K562 (cell line): Measurements from ENCODE around the gene UNC45B. TPM values are rescaled to one million over a fixed set of nuclear protein-coding genes. Genes with fewer than 3 reads are reported as not detected.

Experiments used
- ATAC-seq: fragments of 200-7000 bp; cut with Tn5 transposase; 3 replicates; pipeline ENCODE4 v1.9.1; 2020; ENCODE audit warnings: moderate library complexity
- BruUV-seq: library from RNA; stranded (reverse); fragments of 400-500 nt; replicated peaks from 2 replicates; lab custom pipeline; 2021; lab: Mats Ljungman, UMichigan
- CTCF ChIA-PET: fragments of 300-600 bp; formaldehyde crosslinking; extraction: SDS; loops from one replicate; lab custom pipeline; 2021; ENCODE audit warnings: low intra/inter-chr PET ratio; lab: Yijun Ruan, JAX
- POLR2A ChIA-PET: fragments of 300-600, 350-650 bp; sonication (Branson Sonifier 250); formaldehyde crosslinking; extraction: SDS; loops from one replicate; lab custom pipeline; 2021; ENCODE audit warnings: antibody characterized with exemption, inconsistent platforms; lab: Yijun Ruan, JAX
- DNase-seq, 4 experiments: peaks; one replicate each; pipeline versions ENCODE4 v3.0.0 to v3.0.0-alpha.2; 2011 to 2018; ENCODE audit warnings: low spot score in 3 of 4, mixed read lengths in 3 of 4; ENCODE audit errors: extremely low read depth in 1 of 4
- FAIRE-seq: peaks from 2 replicates; lab custom pipeline; 2011; peaks lifted over from hg19 to GRCh38; lab: Jason Lieb, UNC
- H2AFZ ChIP-seq: 2 replicates; pipeline ENCODE4 v1.6.0; 2011; ENCODE audit warnings: low read depth, low read length, control low read depth, inconsistent platforms
- H3K27ac ChIP-seq: fragments of 200-600 bp; 3 replicates; pipeline ENCODE4 v1.8.0; 2011; ENCODE audit warnings: low read depth, mild to moderate bottlenecking, control low read depth, inconsistent platforms, low read length, moderate library complexity, mixed read lengths; ENCODE audit errors: extremely low read depth
- H3K27me3 ChIP-seq, 2 experiments: fragments of 300-600 bp in 1 of 2; 2 replicates in 1 of 2; 3 replicates in 1 of 2; pipeline versions ENCODE4 v1.6.0 to v1.8.0; 2011; ENCODE audit warnings: inconsistent platforms in 2 of 2, low read length in 2 of 2, mild to moderate bottlenecking in 1 of 2, mixed read lengths in 1 of 2, moderate library complexity in 1 of 2; ENCODE audit not compliant: control insufficient read depth in 2 of 2, insufficient read depth in 2 of 2
- H3K36me3 ChIP-seq: fragments of 300-600 bp; 3 replicates; pipeline ENCODE4 v1.8.0; 2011; ENCODE audit warnings: mild to moderate bottlenecking, low read length, inconsistent platforms; ENCODE audit not compliant: control insufficient read depth, insufficient read depth
- H3K4me1 ChIP-seq, 2 experiments: fragments of 200-600 bp in 1 of 2; replicated peaks in 1 of 2; 2 replicates in 1 of 2; 3 replicates in 1 of 2; pipeline versions ENCODE4 v1.5.1 to v1.8.0; 2011; ENCODE audit warnings: inconsistent platforms in 2 of 2, low read length in 2 of 2, mild to moderate bottlenecking in 1 of 2, mixed read lengths in 1 of 2, moderate library complexity in 1 of 2; ENCODE audit not compliant: control insufficient read depth in 2 of 2, insufficient read depth in 2 of 2
- H3K4me2 ChIP-seq: 2 replicates; pipeline ENCODE4 v1.6.1; 2011; ENCODE audit warnings: low read length, control low read depth, inconsistent platforms, mixed read lengths; ENCODE audit not compliant: insufficient read depth
- H3K4me3 ChIP-seq: fragments of 200-600 bp; sonication (generic), shearing (Covaris generic); 2 replicates; pipeline ENCODE4 v1.5.1; 2016; ENCODE audit warnings: control low read depth, inconsistent platforms
- H3K79me2 ChIP-seq: fragments of 200-600 bp; 3 replicates; pipeline ENCODE4 v1.8.0; 2011; ENCODE audit warnings: low read length, inconsistent platforms; ENCODE audit not compliant: control insufficient read depth, insufficient read depth
- H3K9ac ChIP-seq, 2 experiments: 2 replicates each; pipeline versions ENCODE4 v1.6.0 to v1.6.1; 2011; ENCODE audit warnings: low read depth in 2 of 2, low read length in 2 of 2, control low read depth in 1 of 2, inconsistent platforms in 1 of 2, mild to moderate bottlenecking in 1 of 2, mixed read lengths in 1 of 2; ENCODE audit not compliant: insufficient read depth in 1 of 2
- H3K9me1 ChIP-seq: one replicate; pipeline ENCODE4 v1.6.0; 2011; ENCODE audit warnings: inconsistent platforms, mild to moderate bottlenecking, low read length, moderate library complexity; ENCODE audit not compliant: control insufficient read depth, insufficient read depth
- H3K9me3 ChIP-seq: replicated peaks from 2 replicates; pipeline ENCODE4 v1.5.1; 2011; ENCODE audit warnings: low read depth, low read length, inconsistent platforms; ENCODE audit not compliant: control insufficient read depth, insufficient read depth
- H4K20me1 ChIP-seq: replicated peaks from 2 replicates; pipeline ENCODE4 v1.6.1; 2011; ENCODE audit warnings: low read length, inconsistent platforms, mixed read lengths; ENCODE audit not compliant: control insufficient read depth, insufficient read depth
- DIDO1 ChIP-seq: fragments of 450-650 bp; IDR thresholded peaks from 2 replicates; pipeline ENCODE4 v1.6.1; 2016; ENCODE audit warnings: low read depth, missing biosample characterization, missing genetic modification characterization
- FOXK2 ChIP-seq, 2 experiments: fragments of 450-650 bp; IDR thresholded peaks in 1 of 2; conservative IDR thresholded peaks in 1 of 2; 2 replicates each; pipeline ENCODE4 v1.6.1; 2016; ENCODE audit warnings: low read depth in 2 of 2, mild to moderate bottlenecking in 1 of 2
- NR2F6 ChIP-seq: fragments of 450-650 bp; formaldehyde crosslinking; IDR thresholded peaks from 2 replicates; pipeline ENCODE4 v1.4.0; 2020; ENCODE audit warnings: mild to moderate bottlenecking
- PCBP1 ChIP-seq: fragments of 200-400 bp; formaldehyde crosslinking; IDR thresholded peaks from 2 replicates; pipeline ENCODE4 v1.6.1; 2018; ENCODE audit warnings: mild to moderate bottlenecking, low read depth, low read length; ENCODE audit not compliant: poor library complexity, severe bottlenecking
- TAF7 ChIP-seq: fragments of 450-650 bp; IDR thresholded peaks from 2 replicates; pipeline ENCODE4 v1.6.1; 2016; ENCODE audit warnings: missing genetic modification characterization, missing compliant biosample characterization
- U2AF2 ChIP-seq: fragments of 200-400 bp; formaldehyde crosslinking; optimal IDR thresholded peaks from 2 replicates; pipeline ENCODE3; 2017; ENCODE audit warnings: low read depth, mild to moderate bottlenecking, low read length
- USF2 ChIP-seq: sonication (generic); formaldehyde crosslinking; IDR thresholded peaks from 2 replicates; pipeline ENCODE4 v1.5.0; 2020; ENCODE audit warnings: missing genetic modification reagents
- ZFP91 ChIP-seq: sonication (generic); formaldehyde crosslinking; IDR thresholded peaks from 2 replicates; pipeline ENCODE4 v1.8.0; 2022; ENCODE audit warnings: mild to moderate bottlenecking, missing genetic modification reagents
- ZKSCAN8 ChIP-seq: fragments of 200-800 bp; sonication (Bioruptor generic); IDR thresholded peaks from 2 replicates; pipeline ENCODE4 v1.6.1; 2016; ENCODE audit warnings: missing genetic modification characterization, missing compliant biosample characterization
- ZNF140 ChIP-seq: fragments of 250-450 bp; sonication (Bioruptor Pico); IDR thresholded peaks from 2 replicates; pipeline ENCODE4 v1.8.0; 2021; ENCODE audit warnings: moderate library complexity, mild to moderate bottlenecking, inconsistent platforms
- WGBS: fragments of 100-300 bp; shearing (Covaris generic); methylation state at CpG from one replicate; pipeline ENCODE4 v1.1.6; 2016; ENCODE audit warnings: low coverage, mixed read lengths; ENCODE audit not compliant: insufficient coverage; ENCODE audit errors: missing lambda C conversion rate; 5-methylcytosine and 5-hydroxymethylcytosine counted together
- in situ Hi-C: fragments of 300-500 bp; cut with MboI; formaldehyde crosslinking; loops from 4 replicates; pipeline ENCODE4 v1.15.0; 2018; ENCODE audit warnings: inconsistent platforms, mixed read lengths
- intact Hi-C: fragments of 100-400 bp; cut with micrococcal nuclease; formaldehyde crosslinking; loops from 2 replicates; pipeline ENCODE4 v1.14.2; 2022
- polyA plus RNA-seq, 8 experiments: library from polyadenylated mRNA; depleted of rRNA in 4 of 8; stranded (reverse) in 5 of 8; unstranded in 3 of 8; fragments of >200 nt; fragmentation: Nextera tagmentation in 2 of 8; fragmentation: Illumina TruSeq in 1 of 8; extraction: Ambion mirVana in 2 of 8; extraction: Trizol in 1 of 8; gene quantifications; 2 replicates each; pipeline versions ENCODE4 v1.2.1 to v1.2.3, GENCODE V29; 2011 to 2014; ENCODE audit warnings: inconsistent platforms in 1 of 8, missing spikeins in 1 of 8
- total RNA-seq, 7 experiments: library from RNA; depleted of rRNA in 6 of 7; stranded (reverse); fragments of >200 nt in 6 of 7; fragmentation: Illumina TruSeq in 2 of 7; extraction: Trizol in 2 of 7; gene quantifications; 2 replicates each; pipeline versions ENCODE4 v1.2.1 to v1.2.3, GENCODE V29; 2011 to 2021; ENCODE audit warnings: low replicate concordance in 1 of 7

UNC45B gene
- total and polyA plus RNA-seq, 9 of the 15 experiments (the other 6 are each of a cell fraction or from before 2014, with no cell fraction given), result not detected

- no peaks in the 10 kb centered on the region for H3K4me1 ChIP-seq
- no peak overlapping the region for H3K4me2 ChIP-seq
- ChIA-PET CTCF (no interaction called here), POLR2A (interaction anchor here (0.5 to 0.8 kb wide), 2 partner anchors 385 to 615 kb away, joined by 3 to 4 read pairs; no protein-coding TSS in a partner anchor)
- intact Hi-C loops, result no loop called here
- ATAC-seq (no peak), FAIRE-seq (no peak), DNase-seq (no peak)
- H4K20me1 ChIP-seq, result no peaks in the 10 kb centered on the region
- H2AFZ ChIP-seq, result no peak overlapping the region
- 0% methylated on average over 6 of the region's 6 CpGs for WGBS
- no peak overlapping the region for H3K4me3 ChIP-seq
- in situ Hi-C loops, result no loop called here
- H3K79me2 ChIP-seq, result no peaks in the 10 kb centered on the region
- BruUV-seq, result no TSS peak
- TF ChIP-seq FOXK2 (conservative IDR thresholded peaks at IDR 0.05 in 1 of 2, IDR thresholded peaks at IDR 0.05 in 1 of 2; ENCODE audit: low read depth in 2 of 2) (no peak), PCBP1 (no peak), DIDO1 (tag) (no peak), USF2 (CRISPR knock-in tag) (no peak), ZKSCAN8 (CRISPR knock-in tag) (no peak), NR2F6 (CRISPR knock-in tag) (no peak), ZNF140 (CRISPR knock-in tag) (no peak), TAF7 (tag) (no peak), ZFP91 (CRISPR knock-in tag) (no peak), U2AF2 (no peak)
- no peaks in the 10 kb centered on the region for H3K36me3 ChIP-seq
- H3K9me1 ChIP-seq, result no peaks in the 10 kb centered on the region
- no peak overlapping the region for H3K9ac ChIP-seq
- no peak overlapping the region for H3K27ac ChIP-seq
- no peaks in the 10 kb centered on the region for H3K9me3 ChIP-seq
- peaks cover 9 to 24% of the 10 kb centered on the region in 2 experiments; a peak in 4 of 5 replicates for H3K27me3 ChIP-seq
These were observed 35.7 kb downstream of the UNC45B start for GRCh38 chr17:35183332-35183731.
